ENCODE data around the gene BRAF.
"Not testable (repeated sequence)": the region's sequence is repeated elsewhere in the genome, so short reads cannot be mapped to it uniquely, and the experiment has no call there.

BRAF gene

DNA sequence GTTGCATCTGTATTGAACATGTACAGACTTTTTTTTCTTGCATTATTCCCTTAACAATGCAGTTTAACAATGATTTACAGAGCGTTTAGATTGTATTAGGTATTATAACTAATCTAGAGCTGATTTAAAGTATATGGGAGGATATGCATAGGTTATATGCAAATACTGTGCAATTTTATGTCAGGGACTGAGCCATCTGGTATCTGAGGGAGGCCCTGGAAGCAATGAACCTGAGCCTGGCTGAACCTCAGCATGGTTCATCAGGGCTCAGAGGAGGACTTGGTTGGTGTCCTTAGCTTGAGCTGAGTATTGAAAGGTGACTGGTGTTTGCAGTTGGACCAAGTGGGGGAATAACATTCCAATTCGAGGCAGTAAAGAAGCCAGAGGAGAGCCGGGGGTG, 247.2 kb downstream of the BRAF start:
- Histone ChIP-seq H3K4me1 (ENCODE audit: control insufficient read depth in 2 of 2, insufficient read depth in 2 of 2, low read length in 2 of 2) (peaks cover 16 to 23% of the 10 kb centered on the region in 2 donors), H3K36me3 (ENCODE audit: control insufficient read depth in 2 of 2, insufficient read depth in 2 of 2, low read length in 2 of 2) (peaks cover 21 to 29% of the 10 kb centered on the region in 2 donors), H3K9me3 (ENCODE audit: control insufficient read depth in 2 of 2, low read length in 2 of 2) (no peaks in the 10 kb centered on the region), H3K27ac (ENCODE audit: low read depth in 2 of 2, low read length in 2 of 2) (no peak overlapping the region), H3K4me3 (ENCODE audit: low read length in 2 of 2) (no peak overlapping the region), H3K27me3 (ENCODE audit: control insufficient read depth in 2 of 2, insufficient read depth in 2 of 2, low read length in 2 of 2) (no peaks in the 10 kb centered on the region), H3K9ac (ENCODE audit: low read depth in 1 of 2, low read length in 2 of 2) (no peak overlapping the region)

DNA sequence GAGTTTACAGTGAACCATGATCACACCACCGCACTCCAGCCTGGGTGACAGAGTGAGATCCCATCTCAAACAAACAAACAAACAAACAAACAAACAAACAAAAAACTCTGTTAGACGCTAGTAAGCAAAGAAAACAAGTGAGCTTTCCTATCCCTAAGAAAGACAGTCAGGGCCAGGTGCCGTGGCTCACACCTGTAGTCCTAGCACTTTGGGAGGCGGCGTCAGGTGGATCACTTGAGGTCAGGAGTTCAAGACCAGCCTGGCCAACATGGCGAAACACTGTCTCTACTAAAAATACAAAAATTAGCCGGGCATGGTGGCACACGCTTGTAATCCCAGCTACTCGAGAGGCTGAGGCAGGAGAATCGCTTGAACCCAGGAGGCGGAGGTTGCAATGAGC, 247.8 kb downstream of the BRAF start:
- H3K27ac ChIP-seq (ENCODE audit: low read depth in 2 of 2, low read length in 2 of 2); H3K9ac ChIP-seq (ENCODE audit: low read depth in 1 of 2, low read length in 2 of 2): not testable (repeated sequence)
- peaks cover 19 to 26% of the 10 kb centered on the region in 2 donors for H3K36me3 ChIP-seq (ENCODE audit: control insufficient read depth in 2 of 2, insufficient read depth in 2 of 2, low read length in 2 of 2)

DNA sequence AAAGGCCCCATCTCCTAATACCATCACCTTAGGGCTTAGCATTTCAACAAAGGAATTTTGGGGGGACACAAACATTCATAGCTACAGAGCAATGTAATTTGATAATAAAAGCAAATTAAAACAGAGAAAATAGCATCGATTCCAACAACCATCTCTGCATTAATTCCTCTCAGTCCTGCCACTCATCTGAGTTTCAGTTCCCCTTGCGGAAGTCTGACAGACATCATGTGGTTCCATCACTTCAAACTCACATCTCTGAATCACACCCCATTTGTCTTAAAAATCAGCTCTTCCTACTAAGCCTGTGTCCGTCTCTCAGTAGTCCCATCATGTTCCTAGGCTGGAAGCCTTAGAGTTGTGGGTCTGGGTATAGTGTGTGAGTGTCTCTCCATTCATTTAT, 248.4 kb downstream of the BRAF start:
- H3K4me1 ChIP-seq (ENCODE audit: control insufficient read depth in 2 of 2, insufficient read depth in 2 of 2, low read length in 2 of 2) = peaks cover 21 to 28% of the 10 kb centered on the region in 2 donors
- no peak overlapping the region for H3K4me3 ChIP-seq (ENCODE audit: low read length in 2 of 2)
- no peak overlapping the region for H3K27ac ChIP-seq (ENCODE audit: low read depth in 2 of 2, low read length in 2 of 2)
- H3K27me3 ChIP-seq (ENCODE audit: control insufficient read depth in 2 of 2, insufficient read depth in 2 of 2, low read length in 2 of 2) = no peaks in the 10 kb centered on the region
- no peaks in the 10 kb centered on the region for H3K9me3 ChIP-seq (ENCODE audit: control insufficient read depth in 2 of 2, low read length in 2 of 2)
- peaks cover 16 to 22% of the 10 kb centered on the region in 2 donors for H3K36me3 ChIP-seq (ENCODE audit: control insufficient read depth in 2 of 2, insufficient read depth in 2 of 2, low read length in 2 of 2)
- H3K9ac ChIP-seq (ENCODE audit: low read depth in 1 of 2, low read length in 2 of 2) = no peak overlapping the region

More for the DNA sequence above, 247.8 kb downstream of the BRAF start:
- H3K4me1 ChIP-seq (ENCODE audit: control insufficient read depth in 2 of 2, insufficient read depth in 2 of 2, low read length in 2 of 2) = peaks cover 21 to 28% of the 10 kb centered on the region in 2 donors
- not testable (repeated sequence) for H3K27me3 ChIP-seq (ENCODE audit: control insufficient read depth in 2 of 2, insufficient read depth in 2 of 2, low read length in 2 of 2); H3K9me3 ChIP-seq (ENCODE audit: control insufficient read depth in 2 of 2, low read length in 2 of 2); H3K4me3 ChIP-seq (ENCODE audit: low read length in 2 of 2)

DNA sequence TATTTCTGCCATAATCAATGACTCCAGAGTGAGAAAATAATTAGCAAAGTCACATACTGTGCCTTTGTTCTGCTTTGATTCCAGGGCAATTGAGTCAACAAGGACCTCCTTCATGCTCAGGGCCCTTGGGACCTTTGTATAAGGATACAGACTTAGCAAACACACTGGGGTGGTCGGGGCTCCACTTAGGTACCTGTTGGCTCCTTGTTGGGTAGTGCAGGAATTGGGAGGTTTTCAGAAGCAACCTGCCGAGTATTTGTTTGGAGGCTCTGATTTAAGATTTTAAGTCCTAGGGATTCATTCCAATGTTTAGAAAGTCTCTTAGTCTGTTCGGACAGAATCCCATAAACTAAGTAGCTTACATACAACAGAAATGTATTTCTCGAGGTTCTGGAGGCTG, 249.0 kb downstream of the BRAF start:
- peaks cover 12 to 18% of the 10 kb centered on the region in 2 donors for H3K36me3 ChIP-seq (ENCODE audit: control insufficient read depth in 2 of 2, insufficient read depth in 2 of 2, low read length in 2 of 2)
- H3K27ac ChIP-seq (ENCODE audit: low read depth in 2 of 2, low read length in 2 of 2) = no peak overlapping the region
- no peak overlapping the region for H3K9ac ChIP-seq (ENCODE audit: low read depth in 1 of 2, low read length in 2 of 2)
- H3K4me1 ChIP-seq (ENCODE audit: control insufficient read depth in 2 of 2, insufficient read depth in 2 of 2, low read length in 2 of 2) = peaks cover 21 to 28% of the 10 kb centered on the region in 2 donors
- H3K4me3 ChIP-seq (ENCODE audit: low read length in 2 of 2) = no peak overlapping the region
- H3K9me3 ChIP-seq (ENCODE audit: control insufficient read depth in 2 of 2, low read length in 2 of 2) = no peaks in the 10 kb centered on the region
- H3K27me3 ChIP-seq (ENCODE audit: control insufficient read depth in 2 of 2, insufficient read depth in 2 of 2, low read length in 2 of 2) = no peaks in the 10 kb centered on the region

DNA sequence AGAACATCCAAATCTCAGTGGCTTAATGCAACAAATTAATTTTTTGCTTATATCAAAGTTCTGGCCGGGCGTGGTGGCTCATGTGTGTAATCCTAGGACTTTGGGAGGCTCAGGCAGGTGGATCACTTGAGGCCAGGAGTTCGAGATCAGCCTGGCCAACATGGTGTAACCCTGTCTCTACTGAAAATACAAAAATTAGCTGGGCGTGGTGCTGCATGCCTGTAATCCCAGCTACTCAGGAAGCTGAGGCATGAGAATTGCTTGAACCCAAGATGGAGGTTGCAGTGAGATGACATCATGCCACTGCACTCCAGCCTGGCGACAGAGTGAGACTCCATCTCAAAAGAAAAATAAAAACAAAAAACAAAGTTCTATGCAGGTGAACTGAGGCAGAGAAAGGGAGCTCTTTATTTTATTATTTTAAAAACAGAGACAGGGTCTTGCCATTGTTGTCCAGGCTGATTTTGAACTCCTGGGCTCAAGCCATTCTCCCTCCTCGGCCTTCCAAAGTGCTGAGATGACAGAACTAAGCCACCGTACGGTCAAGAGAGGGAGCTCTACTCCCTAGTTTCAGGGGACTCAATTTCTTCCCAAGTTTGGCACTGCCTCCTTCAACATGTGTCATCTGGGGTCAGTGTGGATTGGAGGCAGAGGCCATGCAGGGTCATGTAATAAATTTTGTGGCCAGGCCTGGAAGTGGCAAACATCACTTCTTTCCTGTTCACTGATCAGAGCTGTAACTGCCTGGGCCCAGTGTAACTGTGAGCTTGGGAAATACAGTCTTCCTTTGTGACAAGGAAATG, 249.6 kb downstream of the BRAF start:
- Histone ChIP-seq H3K4me3 (ENCODE audit: low read length in 2 of 2) (peak overlapping the region in 1 of 2 donors; percentile 80), H3K9me3 (ENCODE audit: control insufficient read depth in 2 of 2, low read length in 2 of 2) (no peaks in the 10 kb centered on the region), H3K27ac (ENCODE audit: low read depth in 2 of 2, low read length in 2 of 2) (no peak overlapping the region), H3K36me3 (ENCODE audit: control insufficient read depth in 2 of 2, insufficient read depth in 2 of 2, low read length in 2 of 2) (peaks cover 11 to 14% of the 10 kb centered on the region in 2 donors), H3K4me1 (ENCODE audit: control insufficient read depth in 2 of 2, insufficient read depth in 2 of 2, low read length in 2 of 2) (peaks cover 21 to 28% of the 10 kb centered on the region in 2 donors), H3K27me3 (ENCODE audit: control insufficient read depth in 2 of 2, insufficient read depth in 2 of 2, low read length in 2 of 2) (no peaks in the 10 kb centered on the region), H3K9ac (ENCODE audit: low read depth in 1 of 2, low read length in 2 of 2) (no peak overlapping the region)

DNA sequence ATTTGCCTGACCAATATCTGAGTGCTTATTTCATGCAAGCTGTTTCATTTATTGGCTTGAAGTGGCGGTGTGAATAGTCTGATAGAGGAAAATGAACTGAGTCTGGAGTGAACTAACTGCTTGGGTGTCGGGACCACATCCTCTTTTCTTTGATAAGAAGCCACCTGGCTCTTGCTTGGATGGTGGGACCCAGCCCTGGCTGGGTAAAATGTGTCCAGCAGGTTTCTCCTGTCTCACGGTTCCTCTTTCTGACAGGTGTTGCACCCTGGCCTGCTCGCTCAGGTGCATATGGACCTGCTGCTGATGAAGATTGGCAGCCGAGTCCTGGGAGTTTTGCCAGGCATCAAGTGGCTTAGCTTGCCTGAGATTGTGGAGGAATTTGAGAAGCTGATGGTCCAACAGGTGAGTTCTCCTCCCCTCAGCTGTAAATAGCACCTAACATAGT, 250.4 kb downstream of the BRAF start:
- Histone ChIP-seq H3K27ac (ENCODE audit: low read depth in 2 of 2, low read length in 2 of 2) (peak overlapping the region; percentile 87 to 89), H3K9ac (ENCODE audit: low read depth in 1 of 2, low read length in 2 of 2) (peak overlapping the region; percentile 90 to 96), H3K4me1 (ENCODE audit: control insufficient read depth in 2 of 2, insufficient read depth in 2 of 2, low read length in 2 of 2) (peaks cover 21 to 28% of the 10 kb centered on the region in 2 donors), H3K4me3 (ENCODE audit: low read length in 2 of 2) (peak overlapping the region; percentile 76 to 80), H3K27me3 (ENCODE audit: control insufficient read depth in 2 of 2, insufficient read depth in 2 of 2, low read length in 2 of 2) (no peaks in the 10 kb centered on the region), H3K9me3 (ENCODE audit: control insufficient read depth in 2 of 2, low read length in 2 of 2) (no peaks in the 10 kb centered on the region), H3K36me3 (ENCODE audit: control insufficient read depth in 2 of 2, insufficient read depth in 2 of 2, low read length in 2 of 2) (peaks cover 11 to 14% of the 10 kb centered on the region in 2 donors)

DNA sequence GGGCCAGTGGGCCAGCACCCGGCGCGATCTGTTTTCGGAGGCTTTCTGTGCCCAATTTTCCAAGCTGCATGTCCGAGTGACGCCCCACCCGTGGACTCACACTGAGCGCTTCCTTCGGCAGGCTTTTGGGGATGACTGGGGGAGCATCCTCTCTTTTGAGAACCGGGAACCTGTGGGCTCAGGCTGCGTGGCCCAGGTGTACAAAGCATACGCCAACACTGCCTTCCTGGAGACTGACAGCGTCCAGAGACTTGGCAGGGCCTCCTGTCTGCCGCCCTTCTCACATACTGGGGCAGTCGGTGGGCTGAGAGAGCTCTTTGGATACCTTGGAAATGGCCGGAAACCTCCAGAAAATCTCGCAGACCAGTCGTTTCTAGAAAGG, 251.0 kb downstream of the BRAF start:
- peak overlapping the region; percentile 87 to 89 for H3K27ac ChIP-seq (ENCODE audit: low read depth in 2 of 2, low read length in 2 of 2)
- H3K9ac ChIP-seq (ENCODE audit: low read depth in 1 of 2, low read length in 2 of 2) = peak overlapping the region; percentile 90 to 96
- peaks cover 5 to 9% of the 10 kb centered on the region in 2 donors for H3K36me3 ChIP-seq (ENCODE audit: control insufficient read depth in 2 of 2, insufficient read depth in 2 of 2, low read length in 2 of 2)
- no peaks in the 10 kb centered on the region for H3K9me3 ChIP-seq (ENCODE audit: control insufficient read depth in 2 of 2, low read length in 2 of 2)
- peaks cover 21 to 28% of the 10 kb centered on the region in 2 donors for H3K4me1 ChIP-seq (ENCODE audit: control insufficient read depth in 2 of 2, insufficient read depth in 2 of 2, low read length in 2 of 2)
- H3K4me3 ChIP-seq (ENCODE audit: low read length in 2 of 2) = peak overlapping the region; percentile 76 to 80
- no peaks in the 10 kb centered on the region for H3K27me3 ChIP-seq (ENCODE audit: control insufficient read depth in 2 of 2, insufficient read depth in 2 of 2, low read length in 2 of 2)

DNA sequence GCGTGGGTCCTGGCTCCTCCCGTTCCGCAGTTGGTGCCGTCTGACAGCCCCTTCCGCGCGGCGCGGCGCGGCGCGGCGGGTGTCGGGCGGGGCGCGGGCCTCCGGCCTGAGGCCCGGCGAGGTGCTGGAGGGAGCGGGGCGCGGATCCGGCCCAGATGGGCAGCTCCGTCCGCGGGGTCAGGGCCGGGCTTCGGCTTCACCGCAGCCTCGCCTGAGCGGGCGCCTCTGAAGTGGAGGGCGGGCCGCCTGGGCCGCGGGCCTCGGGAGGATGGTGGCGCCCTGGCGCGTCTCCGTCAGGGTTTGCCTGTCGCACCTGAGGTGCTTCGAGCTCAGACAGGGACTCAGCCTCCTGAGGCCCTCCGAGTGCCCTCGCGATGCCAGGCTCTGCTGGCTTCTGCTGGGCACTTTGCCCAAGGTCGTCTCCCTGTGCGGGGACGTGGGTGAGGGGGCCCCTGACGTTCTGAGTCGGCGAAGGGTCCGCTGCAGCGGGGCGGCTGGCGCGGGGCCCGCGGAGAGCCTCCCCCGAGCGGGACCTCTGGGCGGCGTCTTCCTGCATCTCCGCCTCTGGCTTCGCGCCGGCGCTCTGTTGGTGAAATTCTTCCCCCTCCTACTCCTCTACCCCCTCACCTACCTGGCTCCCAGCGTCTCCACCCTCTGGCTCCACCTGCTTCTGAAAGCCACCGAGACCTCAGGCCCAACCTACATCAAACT, 251.5 kb downstream of the BRAF start:
- peaks cover 3 to 4% of the 10 kb centered on the region in 2 donors for H3K36me3 ChIP-seq (ENCODE audit: control insufficient read depth in 2 of 2, insufficient read depth in 2 of 2, low read length in 2 of 2)
- H3K9me3 ChIP-seq (ENCODE audit: control insufficient read depth in 2 of 2, low read length in 2 of 2) = no peaks in the 10 kb centered on the region
- H3K4me3 ChIP-seq (ENCODE audit: low read length in 2 of 2) = peak overlapping the region; percentile 76 to 80
- H3K4me1 ChIP-seq (ENCODE audit: control insufficient read depth in 2 of 2, insufficient read depth in 2 of 2, low read length in 2 of 2) = peaks cover 21 to 28% of the 10 kb centered on the region in 2 donors
- no peaks in the 10 kb centered on the region for H3K27me3 ChIP-seq (ENCODE audit: control insufficient read depth in 2 of 2, insufficient read depth in 2 of 2, low read length in 2 of 2)
- H3K9ac ChIP-seq (ENCODE audit: low read depth in 1 of 2, low read length in 2 of 2) = peak overlapping the region; percentile 90 to 96
- H3K27ac ChIP-seq (ENCODE audit: low read depth in 2 of 2, low read length in 2 of 2) = peak overlapping the region; percentile 87 to 89

DNA sequence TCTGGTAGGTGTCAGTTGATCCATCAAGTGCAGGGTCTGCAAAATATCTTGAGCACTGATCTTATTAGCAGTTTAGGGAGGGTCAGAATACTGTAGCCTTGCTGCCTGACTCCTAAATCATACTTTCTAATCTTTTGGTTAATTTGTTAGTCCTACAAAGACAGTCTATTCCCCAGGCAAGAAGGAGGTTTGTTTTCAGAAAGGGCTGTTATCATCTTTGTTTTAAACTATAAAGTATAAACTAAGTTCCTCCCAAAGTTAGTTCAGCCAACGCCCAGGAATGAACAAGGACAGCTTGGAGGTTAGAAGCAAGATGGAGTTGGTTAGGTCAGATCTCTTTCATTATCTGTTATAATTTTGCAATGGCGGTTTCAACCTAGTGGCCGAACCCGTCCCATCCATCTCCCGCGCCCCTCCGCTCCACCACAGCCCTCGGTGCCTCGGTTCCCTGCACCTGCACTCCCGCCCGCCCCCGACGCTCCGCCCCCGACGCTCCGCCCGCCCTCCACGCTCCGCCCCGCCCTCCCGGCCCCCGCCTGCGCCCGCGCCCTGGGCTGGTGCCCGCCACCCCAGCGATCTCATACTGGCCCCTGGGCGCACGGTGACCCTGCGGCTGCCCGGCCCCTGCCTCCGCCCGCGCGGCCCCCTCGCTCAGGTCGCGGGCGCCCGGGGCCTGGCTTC, 252.2 kb downstream of the BRAF start, which contains the start of gene ADCK2:
Gene ADCK2, plus strand, starts transcription at position 564 of the 681 bp plus-strand sequence. CDS start 386 bp downstream, outside the sequence.
- no peaks in the 10 kb centered on the region for H3K9me3 ChIP-seq (ENCODE audit: control insufficient read depth in 2 of 2, low read length in 2 of 2)
- peaks cover 21 to 28% of the 10 kb centered on the region in 2 donors for H3K4me1 ChIP-seq (ENCODE audit: control insufficient read depth in 2 of 2, insufficient read depth in 2 of 2, low read length in 2 of 2)
- H3K27me3 ChIP-seq (ENCODE audit: control insufficient read depth in 2 of 2, insufficient read depth in 2 of 2, low read length in 2 of 2) = no peaks in the 10 kb centered on the region
- H3K36me3 ChIP-seq (ENCODE audit: control insufficient read depth in 2 of 2, insufficient read depth in 2 of 2, low read length in 2 of 2) = no peaks in the 10 kb centered on the region
- peak within 1 kb of the TSS; percentile 90 to 96 for H3K9ac ChIP-seq (ENCODE audit: low read depth in 1 of 2, low read length in 2 of 2)
- H3K27ac ChIP-seq (ENCODE audit: low read depth in 2 of 2, low read length in 2 of 2) = peak within 1 kb of the TSS; percentile 87 to 89
- H3K4me3 ChIP-seq (ENCODE audit: low read length in 2 of 2) = peak within 1 kb of the TSS; percentile 76 to 80
